Esophagus squamous epithelium (tissue), 5 donors: ENCODE results near the gene C3. TPM values are rescaled to one million over a fixed set of nuclear protein-coding genes. Genes with fewer than 3 reads are reported as not detected.
A peak's percentile ranks its signal among the peaks of the same experiment; 100 is the strongest.
"Not testable (repeated sequence)": the region's sequence is repeated elsewhere in the genome, so short reads cannot be mapped to it uniquely, and the experiment has no call there.

Experiments
- DNase-seq: peaks from one replicate; lab custom pipeline; 2025; lab: John Stamatoyannopoulos, UW
- H3K27ac ChIP-seq, 4 donors: fragments of 200-600 bp; sonication (generic); one replicate each; pipeline ENCODE4 v1.5.1; 2016 to 2019; ENCODE audit warnings: mild to moderate bottlenecking in 1 of 4
- H3K27me3 ChIP-seq, 4 donors: fragments of 200-600 bp; sonication (generic); 1 replicate in 3 of 4; 2 replicates in 1 of 4; pipeline versions ENCODE4 v1.5.1 to v1.6.0; 2017 to 2021; ENCODE audit warnings: antibody characterized with exemption in 1 of 4
- H3K36me3 ChIP-seq, 3 donors: fragments of 200-600 bp; sonication (generic); one replicate each; pipeline ENCODE4 v1.5.1; 2016 to 2019
- H3K4me1 ChIP-seq, 3 donors: fragments of 200-600 bp; sonication (generic); one replicate each; pipeline ENCODE4 v1.5.1; 2017 to 2019
- H3K4me3 ChIP-seq, 4 donors: fragments of 200-600 bp; sonication (generic); 1 replicate in 3 of 4; 2 replicates in 1 of 4; pipeline ENCODE4 v1.5.1; 2016 to 2019; ENCODE audit warnings: mild to moderate bottlenecking in 2 of 4, moderate library complexity in 1 of 4
- H3K9me3 ChIP-seq, 3 donors: fragments of 200-600 bp; sonication (generic); one replicate each; pipeline ENCODE4 v1.5.1; 2016 to 2019
- POLR2A ChIP-seq, 4 donors: fragments of 450-650 bp; IDR thresholded peaks; one replicate each; pipeline ENCODE4 v1.6.1; 2017; ENCODE audit warnings: antibody characterized with exemption in 4 of 4, mild to moderate bottlenecking in 4 of 4, moderate library complexity in 3 of 4
- WGBS, 2 donors: methylation state at CpG; one replicate each; pipeline ENCODE4 v1.1.5; 2018; 5-methylcytosine and 5-hydroxymethylcytosine counted together
- intact Hi-C: fragments of 100-400 bp; cut with DNase I; formaldehyde crosslinking; loops from one replicate; pipeline ENCODE4 v1.15.0; 2022
- total RNA-seq, 4 donors: library from RNA; depleted of rRNA; stranded (reverse); fragments of >200 nt; gene quantifications; one replicate each; pipeline ENCODE4 v1.1.0, GENCODE V29; 2016
- TF ChIP-seq, protein P1 (sequence below), 6 experiments: fragments of 450-650 bp in 4 of 6; fragments of 200-600 bp in 2 of 6; sonication (generic) in 2 of 6; IDR thresholded peaks; one replicate each; pipeline ENCODE4 v1.5.1; 2016 to 2019; ENCODE audit warnings: antibody characterized with exemption in 6 of 6, mild to moderate bottlenecking in 4 of 6, moderate library complexity in 4 of 6
- donor health status: DM: yes; HTN: yes; CAD: no.

Gene C3
- total RNA-seq, 4 donors from 2014 or later: 12.0 to 501 (median 189) TPM

DNA sequence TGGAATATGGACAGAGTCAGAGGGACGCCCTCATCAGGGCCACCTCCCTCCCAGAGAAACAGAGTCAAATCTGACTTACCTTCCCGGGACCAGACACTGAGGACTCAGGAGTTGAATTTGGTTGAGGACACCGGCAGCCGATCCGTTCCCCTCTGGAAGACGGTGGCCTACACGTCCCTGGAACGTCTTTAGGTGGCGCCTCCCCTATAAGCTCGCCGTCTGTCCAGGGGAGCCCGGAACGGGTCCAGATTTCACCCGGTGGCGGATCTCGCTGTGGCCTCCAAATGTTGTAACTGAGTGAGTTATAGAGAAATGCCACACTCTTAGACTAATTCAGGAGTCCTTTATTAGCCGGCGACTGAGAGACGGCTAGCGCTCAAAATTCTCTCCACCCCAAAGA is 59.5 kb downstream of the C3 start:
- Histone ChIP-seq H3K4me3 (no peak overlapping the region), H3K4me1 (peaks cover 0 to 5% (median 0%) of the 10 kb centered on the region in 3 donors), H3K36me3 (no peaks in the 10 kb centered on the region), H3K27me3 (peaks cover 0 to 72% (median 8%) of the 10 kb centered on the region in 4 donors), H3K9me3 (no peaks in the 10 kb centered on the region), H3K27ac (no peak overlapping the region)
- no peak for DNase-seq
- intact Hi-C loops: no loop called here
- TF ChIP-seq, protein P1, sequence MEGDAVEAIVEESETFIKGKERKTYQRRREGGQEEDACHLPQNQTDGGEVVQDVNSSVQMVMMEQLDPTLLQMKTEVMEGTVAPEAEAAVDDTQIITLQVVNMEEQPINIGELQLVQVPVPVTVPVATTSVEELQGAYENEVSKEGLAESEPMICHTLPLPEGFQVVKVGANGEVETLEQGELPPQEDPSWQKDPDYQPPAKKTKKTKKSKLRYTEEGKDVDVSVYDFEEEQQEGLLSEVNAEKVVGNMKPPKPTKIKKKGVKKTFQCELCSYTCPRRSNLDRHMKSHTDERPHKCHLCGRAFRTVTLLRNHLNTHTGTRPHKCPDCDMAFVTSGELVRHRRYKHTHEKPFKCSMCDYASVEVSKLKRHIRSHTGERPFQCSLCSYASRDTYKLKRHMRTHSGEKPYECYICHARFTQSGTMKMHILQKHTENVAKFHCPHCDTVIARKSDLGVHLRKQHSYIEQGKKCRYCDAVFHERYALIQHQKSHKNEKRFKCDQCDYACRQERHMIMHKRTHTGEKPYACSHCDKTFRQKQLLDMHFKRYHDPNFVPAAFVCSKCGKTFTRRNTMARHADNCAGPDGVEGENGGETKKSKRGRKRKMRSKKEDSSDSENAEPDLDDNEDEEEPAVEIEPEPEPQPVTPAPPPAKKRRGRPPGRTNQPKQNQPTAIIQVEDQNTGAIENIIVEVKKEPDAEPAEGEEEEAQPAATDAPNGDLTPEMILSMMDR (IDR thresholded peaks at IDR 0.05): no peak
- TF ChIP-seq POLR2A (IDR thresholded peaks at IDR 0.05): no peak
- 31 to 39% methylated on average over 16 to 19 of the region's 20 CpGs for WGBS, 2 donors

GRCh38 chr19:6656390-6656789 is 64.1 kb downstream of the C3 start:
- H3K36me3 ChIP-seq, intact Hi-C loops, H3K27ac ChIP-seq, DNase-seq, H3K9me3 ChIP-seq, H3K4me3 ChIP-seq, H3K4me1 ChIP-seq: not testable (repeated sequence)
- 61 to 67% methylated on average over 9 of the region's 9 CpGs for WGBS, 2 donors
- H3K27me3 ChIP-seq: peaks cover 0 to 72% (median 8%) of the 10 kb centered on the region in 4 donors

GRCh38 chr19:6654347-6655310 is 65.8 kb downstream of the C3 start:
- no peaks in the 10 kb centered on the region for H3K36me3 ChIP-seq
- no peak for DNase-seq
- intact Hi-C loops: no loop called here
- H3K27me3 ChIP-seq: peaks cover 0 to 56% (median 4%) of the 10 kb centered on the region in 4 donors
- H3K9me3 ChIP-seq: no peaks in the 10 kb centered on the region
- H3K4me1 ChIP-seq: no peaks in the 10 kb centered on the region
- 44 to 53% methylated on average over 12 to 13 of the region's 15 CpGs for WGBS, 2 donors
- peak overlapping the region in 1 of 4 donors; percentile 13 for H3K27ac ChIP-seq
- H3K4me3 ChIP-seq: no peak overlapping the region
- TF ChIP-seq, protein P1 (IDR thresholded peaks at IDR 0.05): no peak
- TF ChIP-seq POLR2A (IDR thresholded peaks at IDR 0.05): no peak

DNA sequence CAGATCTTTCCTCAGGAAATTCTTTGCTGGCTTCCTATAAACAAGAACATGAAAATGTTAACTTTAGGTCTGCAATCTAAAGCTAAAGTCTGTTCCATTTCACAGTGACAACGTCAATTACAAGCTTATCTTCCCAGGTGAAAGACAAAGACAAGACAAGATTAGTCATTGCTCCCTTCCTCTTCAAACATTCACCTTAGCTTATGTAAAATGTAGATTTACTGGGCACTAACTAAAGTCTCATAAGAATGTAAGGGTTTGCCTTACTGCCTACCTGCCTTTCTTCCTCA is 67.7 kb downstream of the C3 start:
- 33 to 43% methylated on average over 1 of the region's 1 CpG for WGBS, 2 donors
- DNase-seq: no peak
- Histone ChIP-seq H3K9me3 (no peaks in the 10 kb centered on the region), H3K27ac (no peak overlapping the region), H3K27me3 (peaks cover 0 to 38% (median 0%) of the 10 kb centered on the region in 4 donors), H3K36me3 (no peaks in the 10 kb centered on the region), H3K4me3 (no peak overlapping the region), H3K4me1 (no peaks in the 10 kb centered on the region)
- intact Hi-C loops: no loop called here
- no peak for TF ChIP-seq POLR2A (IDR thresholded peaks at IDR 0.05)
- TF ChIP-seq, protein P1 (IDR thresholded peaks at IDR 0.05): no peak

DNA sequence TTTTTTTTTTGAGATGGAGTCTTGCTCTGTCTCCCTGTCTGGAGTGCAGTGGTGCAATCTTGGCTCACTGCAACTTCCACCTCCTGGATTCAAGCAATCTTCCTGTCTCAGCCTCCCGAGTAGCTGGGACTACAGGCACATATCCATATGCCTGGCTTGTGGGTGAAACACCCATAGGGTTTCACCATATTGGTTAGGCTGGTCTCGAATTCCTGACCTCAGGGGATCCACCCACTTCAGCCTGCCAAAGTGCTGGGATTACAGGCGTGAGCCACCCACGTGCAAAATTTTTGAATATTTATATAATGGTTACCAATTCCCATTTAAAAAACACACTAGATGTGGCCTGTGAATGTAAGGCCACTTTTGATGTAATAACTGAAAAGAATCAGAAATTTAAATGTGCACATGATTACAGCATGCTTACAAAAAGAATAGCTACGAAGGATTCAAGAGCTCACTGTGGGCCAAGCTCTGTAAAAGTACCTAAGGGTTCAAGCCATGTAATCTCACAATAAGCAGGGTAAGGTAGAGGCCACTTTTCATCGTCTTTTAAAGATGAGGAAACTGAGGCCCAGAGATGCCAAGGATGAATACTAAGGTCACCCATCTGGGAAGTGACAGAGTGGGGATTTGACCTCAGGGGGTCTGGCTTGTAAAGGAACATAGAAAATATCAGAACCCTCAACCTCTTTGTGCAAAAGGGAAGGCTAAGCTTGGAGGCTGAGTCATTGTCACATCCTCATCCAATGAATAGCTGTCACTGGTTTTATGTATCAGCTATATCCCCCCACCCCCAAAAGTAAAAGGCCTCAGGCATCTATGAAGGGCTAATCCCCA is 68.3 kb downstream of the C3 start:
- H3K9me3 ChIP-seq: no peaks in the 10 kb centered on the region
- H3K4me1 ChIP-seq: no peaks in the 10 kb centered on the region
- intact Hi-C loops: no loop called here
- WGBS, 2 donors: 53 to 73% methylated on average over 6 of the region's 6 CpGs
- no peak for DNase-seq
- no peak overlapping the region for H3K27ac ChIP-seq
- H3K36me3 ChIP-seq: no peaks in the 10 kb centered on the region
- TF ChIP-seq, protein P1 (IDR thresholded peaks at IDR 0.05): no peak
- no peak for TF ChIP-seq POLR2A (IDR thresholded peaks at IDR 0.05)
- H3K27me3 ChIP-seq: peaks cover 0 to 35% (median 0%) of the 10 kb centered on the region in 4 donors
- no peak overlapping the region for H3K4me3 ChIP-seq
